GM12878 (cell line): Measurements from ENCODE around the gene GJD3. TPM values are rescaled to one million over a fixed set of nuclear protein-coding genes. Genes with fewer than 3 reads are reported as not detected.

Experiments used
- ATAC-seq: fragments of 200-7000 bp; cut with Tn5 transposase; 3 replicates; pipeline ENCODE4 v1.9.1; 2020; ENCODE audit warnings: mild to moderate bottlenecking, moderate library complexity
- BruUV-seq: library from RNA; stranded (reverse); fragments of 400-500 nt; replicated peaks from 2 replicates; lab custom pipeline; 2021; lab: Mats Ljungman, UMichigan
- CTCF ChIA-PET: fragments of 300-600 bp; sonication (Branson Sonifier 250); formaldehyde crosslinking; extraction: SDS; loops from one replicate; lab custom pipeline; 2021; ENCODE audit warnings: inconsistent platforms; lab: Yijun Ruan, JAX
- POLR2A ChIA-PET: fragments of 350-600 bp; formaldehyde crosslinking; extraction: SDS; loops from one replicate; lab custom pipeline; 2021; ENCODE audit warnings: inconsistent platforms; lab: Charles Lee
- RAD21 ChIA-PET: fragments of 300-600 bp; sonication (Branson Sonifier 250); formaldehyde crosslinking; loops from one replicate; lab custom pipeline; 2023; ENCODE audit warnings: antibody characterized with exemption; ENCODE audit not compliant: unreplicated experiment; lab: Charles Lee
- SMC1A ChIA-PET: fragments of 300-600 bp; sonication (Branson Sonifier 250); formaldehyde crosslinking; loops from one replicate; lab custom pipeline; 2023; ENCODE audit not compliant: unreplicated experiment, uncharacterized antibody; lab: Charles Lee
- DNase-seq: peaks from one replicate; pipeline ENCODE4 v3.0.0-alpha.2; 2011; ENCODE audit warnings: low read depth, low spot score
- FAIRE-seq: peaks from 3 replicates; lab custom pipeline; 2011; peaks lifted over from hg19 to GRCh38; lab: Jason Lieb, UNC
- H2AFZ ChIP-seq: 2 replicates; pipeline ENCODE4 v1.6.0; 2011; ENCODE audit warnings: low read depth, low read length, control low read depth; ENCODE audit not compliant: control insufficient read depth
- H3K27ac ChIP-seq: 2 replicates; pipeline ENCODE4 v1.5.1; 2011; ENCODE audit warnings: control low read depth; ENCODE audit not compliant: control insufficient read depth, insufficient read depth
- H3K27me3 ChIP-seq, 2 experiments: replicated peaks in 1 of 2; 2 replicates each; pipeline versions ENCODE4 v1.6.0 to v1.6.1; 2011; ENCODE audit warnings: low read length in 1 of 2; ENCODE audit not compliant: control insufficient read depth in 2 of 2, insufficient read depth in 2 of 2
- H3K36me3 ChIP-seq, 2 experiments: 2 replicates each; pipeline ENCODE4 v1.5.1; 2011; ENCODE audit warnings: low read length in 1 of 2; ENCODE audit not compliant: control insufficient read depth in 2 of 2, insufficient read depth in 2 of 2
- H3K4me1 ChIP-seq: 2 replicates; pipeline ENCODE4 v1.6.1; 2011; ENCODE audit warnings: mild to moderate bottlenecking, low read length, moderate library complexity, mixed read lengths; ENCODE audit not compliant: control insufficient read depth, insufficient read depth
- H3K4me2 ChIP-seq: 2 replicates; pipeline ENCODE4 v1.6.0; 2011; ENCODE audit warnings: control low read depth; ENCODE audit not compliant: control insufficient read depth, insufficient read depth
- H3K4me3 ChIP-seq: fragments of 200-600 bp; sonication (generic); 2 replicates; pipeline ENCODE4 v1.5.1; 2016
- H3K79me2 ChIP-seq: 2 replicates; pipeline ENCODE4 v1.6.0; 2011; ENCODE audit warnings: low read length; ENCODE audit not compliant: control insufficient read depth, insufficient read depth
- H3K9ac ChIP-seq: 2 replicates; pipeline ENCODE4 v1.8.0; 2011; ENCODE audit warnings: low read length, control low read depth, mixed read lengths; ENCODE audit not compliant: control insufficient read depth, insufficient read depth
- H3K9me3 ChIP-seq: replicated peaks from 3 replicates; pipeline ENCODE4 v1.5.1; 2011; ENCODE audit warnings: mild to moderate bottlenecking, low read length; ENCODE audit not compliant: control insufficient read depth, insufficient read depth
- H4K20me1 ChIP-seq: 2 replicates; pipeline ENCODE4 v1.6.0; 2011; ENCODE audit not compliant: control insufficient read depth, insufficient read depth
- ATF3 ChIP-seq: IDR thresholded peaks from 2 replicates; pipeline ENCODE4 v1.6.1; 2011; ENCODE audit warnings: low read depth, mild to moderate bottlenecking, low read length, moderate library complexity, borderline replicate concordance; ENCODE audit errors: extremely low read depth
- BCL11A ChIP-seq: IDR thresholded peaks from 2 replicates; pipeline ENCODE4 v1.6.1; 2011; ENCODE audit warnings: low read depth, low read length
- CREB1 ChIP-seq: IDR thresholded peaks from 2 replicates; pipeline ENCODE4 v1.6.1; 2012; ENCODE audit warnings: low read depth, mild to moderate bottlenecking, inconsistent platforms
- ELK1 ChIP-seq: IDR thresholded peaks from 2 replicates; pipeline ENCODE4 v1.6.1; 2012; ENCODE audit warnings: low read depth, low read length, improper control_type of control experiment
- IKZF1 ChIP-seq: fragments of 450-650 bp; conservative IDR thresholded peaks from 2 replicates; pipeline ENCODE4 v1.6.1; 2017; ENCODE audit warnings: antibody characterized with exemption, mild to moderate bottlenecking
- POLR2AphosphoS5 ChIP-seq: IDR thresholded peaks from 2 replicates; pipeline ENCODE4 v1.6.1; 2011; ENCODE audit warnings: mild to moderate bottlenecking, low read length, inconsistent platforms
- SIX5 ChIP-seq: IDR thresholded peaks from 2 replicates; pipeline ENCODE4 v1.6.1; 2011; ENCODE audit warnings: mild to moderate bottlenecking, low read depth, low read length, moderate library complexity; ENCODE audit not compliant: severe bottlenecking
- WGBS: methylation state at CpG from one replicate; pipeline ENCODE4 v1.1.6; 2016; ENCODE audit warnings: low lambda C conversion rate; ENCODE audit not compliant: insufficient replicate concordance, insufficient coverage; ENCODE audit errors: missing lambda C conversion rate; 5-methylcytosine and 5-hydroxymethylcytosine counted together
- in situ Hi-C: fragments of 300-500 bp; cut with MboI; formaldehyde crosslinking; loops from 9 replicates; pipeline ENCODE4 v1.14.3; 2018; ENCODE audit warnings: mixed read lengths
- intact Hi-C: fragments of 100-400 bp; cut with micrococcal nuclease; formaldehyde crosslinking; loops from one replicate; pipeline ENCODE4 v1.14.2; 2022; ENCODE audit not compliant: unreplicated experiment
- polyA plus RNA-seq, 11 experiments: library from polyadenylated mRNA; depleted of rRNA in 4 of 11; unstranded in 6 of 11; stranded (reverse) in 5 of 11; fragments of >200 nt; fragmentation: Nextera tagmentation in 4 of 11; fragmentation: Illumina TruSeq in 1 of 11; extraction: Ambion mirVana in 4 of 11; extraction: Trizol in 1 of 11; gene quantifications; 1 replicate in 1 of 11; 2 replicates in 10 of 11; pipeline versions ENCODE4 v1.2.1 to v1.2.3, GENCODE V29; 2011 to 2016; ENCODE audit warnings: inconsistent platforms in 2 of 11, missing spikeins in 2 of 11, low read depth in 1 of 11
- total RNA-seq, 4 experiments: library from RNA; depleted of rRNA in 3 of 4; stranded (reverse); fragments of >200 nt in 3 of 4; fragmentation: Illumina TruSeq in 1 of 4; extraction: Trizol in 1 of 4; gene quantifications; 2 replicates each; pipeline versions ENCODE4 v1.2.1 to v1.2.3, GENCODE V29; 2013 to 2021
- TF ChIP-seq, protein P1 (sequence below): IDR thresholded peaks from 2 replicates; pipeline ENCODE4 v1.6.1; 2012; ENCODE audit warnings: low read length, inconsistent platforms

GJD3 gene
- total and polyA plus RNA-seq, 10 of the 15 experiments (the other 5 are each of a cell fraction or from before 2014, with no cell fraction given) = 1.6 TPM; not detected in 9

- no peak overlapping the region for H3K27ac ChIP-seq
- H4K20me1 ChIP-seq = no peaks in the 10 kb centered on the region
- no peak for DNase-seq
- no peak for FAIRE-seq
- H3K4me2 ChIP-seq = no peak overlapping the region
- ATAC-seq = no peak
- ChIA-PET CTCF (no interaction called here), POLR2A (no interaction called here), RAD21 (no interaction called here), SMC1A (no interaction called here)
- intact Hi-C loops (no loop called here), in situ Hi-C loops (no loop called here)
- no peaks in the 10 kb centered on the region; the same call in 2 of the 3 replicates for H3K9me3 ChIP-seq
- no peaks in the 10 kb centered on the region for H3K36me3 ChIP-seq
- H3K79me2 ChIP-seq = no peaks in the 10 kb centered on the region
- no peak for TF ChIP-seq ELK1
- no peak for TF ChIP-seq SIX5
- TF ChIP-seq BCL11A = no peak
- TF ChIP-seq ATF3 = no peak
- no peak for TF ChIP-seq CREB1
- TF ChIP-seq, protein P1, sequence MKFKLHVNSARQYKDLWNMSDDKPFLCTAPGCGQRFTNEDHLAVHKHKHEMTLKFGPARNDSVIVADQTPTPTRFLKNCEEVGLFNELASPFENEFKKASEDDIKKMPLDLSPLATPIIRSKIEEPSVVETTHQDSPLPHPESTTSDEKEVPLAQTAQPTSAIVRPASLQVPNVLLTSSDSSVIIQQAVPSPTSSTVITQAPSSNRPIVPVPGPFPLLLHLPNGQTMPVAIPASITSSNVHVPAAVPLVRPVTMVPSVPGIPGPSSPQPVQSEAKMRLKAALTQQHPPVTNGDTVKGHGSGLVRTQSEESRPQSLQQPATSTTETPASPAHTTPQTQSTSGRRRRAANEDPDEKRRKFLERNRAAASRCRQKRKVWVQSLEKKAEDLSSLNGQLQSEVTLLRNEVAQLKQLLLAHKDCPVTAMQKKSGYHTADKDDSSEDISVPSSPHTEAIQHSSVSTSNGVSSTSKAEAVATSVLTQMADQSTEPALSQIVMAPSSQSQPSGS = no peak
- no peak for TF ChIP-seq POLR2AphosphoS5
- no peak for TF ChIP-seq IKZF1
- H3K9ac ChIP-seq = no peak overlapping the region
- no peak overlapping the region for H2AFZ ChIP-seq
- 82% methylated on average over 12 of the region's 13 CpGs for WGBS
- no TSS peak for BruUV-seq
- H3K4me3 ChIP-seq = no peak overlapping the region
- no peaks in the 10 kb centered on the region for H3K27me3 ChIP-seq
- no peaks in the 10 kb centered on the region for H3K4me1 ChIP-seq
Measured at GRCh38 chr17:40377832-40378231, 13.3 kb upstream of the GJD3 start.
